ENCODE measurements around the gene SMG9.

SMG9 gene

GRCh38 chr19:43726736-43727592 is 27.8 kb downstream of the SMG9 start:
- TF ChIP-seq, protein P1, sequence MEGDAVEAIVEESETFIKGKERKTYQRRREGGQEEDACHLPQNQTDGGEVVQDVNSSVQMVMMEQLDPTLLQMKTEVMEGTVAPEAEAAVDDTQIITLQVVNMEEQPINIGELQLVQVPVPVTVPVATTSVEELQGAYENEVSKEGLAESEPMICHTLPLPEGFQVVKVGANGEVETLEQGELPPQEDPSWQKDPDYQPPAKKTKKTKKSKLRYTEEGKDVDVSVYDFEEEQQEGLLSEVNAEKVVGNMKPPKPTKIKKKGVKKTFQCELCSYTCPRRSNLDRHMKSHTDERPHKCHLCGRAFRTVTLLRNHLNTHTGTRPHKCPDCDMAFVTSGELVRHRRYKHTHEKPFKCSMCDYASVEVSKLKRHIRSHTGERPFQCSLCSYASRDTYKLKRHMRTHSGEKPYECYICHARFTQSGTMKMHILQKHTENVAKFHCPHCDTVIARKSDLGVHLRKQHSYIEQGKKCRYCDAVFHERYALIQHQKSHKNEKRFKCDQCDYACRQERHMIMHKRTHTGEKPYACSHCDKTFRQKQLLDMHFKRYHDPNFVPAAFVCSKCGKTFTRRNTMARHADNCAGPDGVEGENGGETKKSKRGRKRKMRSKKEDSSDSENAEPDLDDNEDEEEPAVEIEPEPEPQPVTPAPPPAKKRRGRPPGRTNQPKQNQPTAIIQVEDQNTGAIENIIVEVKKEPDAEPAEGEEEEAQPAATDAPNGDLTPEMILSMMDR (IDR thresholded peaks at IDR 0.05): no peak
- peak overlapping the region; percentile 83 for H3K27ac ChIP-seq
- peaks cover 31 to 36% of the 10 kb centered on the region in 2 experiments for H3K4me1 ChIP-seq (ENCODE audit: control insufficient read depth in 1 of 2, insufficient read depth in 1 of 2, low read depth in 1 of 2, low read length in 1 of 2)
- peak overlapping the region in 1 of 2 experiments; percentile 12 for H3K4me3 ChIP-seq (ENCODE audit: low read depth in 1 of 2, low read length in 1 of 2)
- H3K36me3 ChIP-seq: peaks cover 29% of the 10 kb centered on the region
- no peaks in the 10 kb centered on the region for H3K27me3 ChIP-seq
- H3K9me3 ChIP-seq: no peaks in the 10 kb centered on the region

DNA sequence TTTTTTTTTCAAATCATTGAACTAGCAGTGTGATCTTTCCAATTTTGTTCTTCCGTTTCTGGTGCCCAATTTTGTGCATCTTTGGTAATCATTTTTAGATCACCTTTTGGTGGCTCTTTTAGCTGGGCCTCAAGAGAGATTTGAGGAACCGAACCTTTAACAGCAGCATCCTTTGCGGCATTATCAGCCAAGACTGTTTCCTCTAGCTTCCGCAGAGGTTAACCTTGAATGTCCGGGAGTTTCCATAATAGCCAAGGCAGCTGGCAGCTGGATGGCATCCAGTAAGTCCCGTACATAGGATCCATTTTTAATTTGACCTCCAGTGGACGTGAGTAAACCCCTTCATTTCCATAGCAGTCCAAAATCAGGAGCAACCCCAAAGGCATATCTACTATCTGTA is 29.3 kb downstream of the SMG9 start:
- H3K27me3 ChIP-seq: no peaks in the 10 kb centered on the region
- H3K4me3 ChIP-seq (ENCODE audit: low read depth in 1 of 2, low read length in 1 of 2): no peak overlapping the region
- H3K4me1 ChIP-seq (ENCODE audit: control insufficient read depth in 1 of 2, insufficient read depth in 1 of 2, low read depth in 1 of 2, low read length in 1 of 2): peaks cover 28 to 32% of the 10 kb centered on the region in 2 experiments

DNA sequence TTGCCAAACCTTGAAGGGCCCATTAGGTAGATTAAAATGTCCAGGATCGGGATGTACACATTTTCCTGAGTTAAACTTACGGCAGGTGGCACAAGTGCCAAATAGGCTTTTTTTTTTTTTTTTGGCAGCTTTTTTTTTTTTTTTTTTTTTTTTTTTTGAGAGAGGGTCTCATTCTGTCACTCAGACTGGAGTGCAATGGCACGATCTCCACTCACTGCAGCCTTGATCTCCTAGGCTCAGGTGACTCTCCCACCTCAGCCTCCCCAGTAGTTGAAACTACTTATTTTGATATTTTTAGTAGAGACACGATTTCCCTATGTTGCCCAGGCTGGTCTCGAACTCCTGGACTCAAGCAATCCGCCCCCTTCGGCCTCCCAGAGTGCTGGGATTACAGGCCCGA is 29.9 kb downstream of the SMG9 start:
- TF ChIP-seq, protein P1 (IDR thresholded peaks at IDR 0.05): no peak
- no peaks in the 10 kb centered on the region for H3K27me3 ChIP-seq
- H3K36me3 ChIP-seq: peaks cover 16% of the 10 kb centered on the region
- H3K4me1 ChIP-seq (ENCODE audit: control insufficient read depth in 1 of 2, insufficient read depth in 1 of 2, low read depth in 1 of 2, low read length in 1 of 2): peaks cover 28 to 32% of the 10 kb centered on the region in 2 experiments
- H3K27ac ChIP-seq: no peak overlapping the region
- no peak overlapping the region for H3K4me3 ChIP-seq (ENCODE audit: low read depth in 1 of 2, low read length in 1 of 2)
- no peaks in the 10 kb centered on the region for H3K9me3 ChIP-seq

More for the DNA sequence above, 29.3 kb downstream of the SMG9 start:
- peak overlapping the region; percentile 83 for H3K27ac ChIP-seq
- TF ChIP-seq, protein P1 (IDR thresholded peaks at IDR 0.05): no peak
- peaks cover 18% of the 10 kb centered on the region for H3K36me3 ChIP-seq
- H3K9me3 ChIP-seq: no peaks in the 10 kb centered on the region

- H3K36me3 ChIP-seq: peaks cover 3% of the 10 kb centered on the region
- no peak overlapping the region for H3K27ac ChIP-seq
- TF ChIP-seq, protein P1 (IDR thresholded peaks at IDR 0.05): peak; percentile 46
- peaks cover 28 to 32% of the 10 kb centered on the region in 2 experiments for H3K4me1 ChIP-seq (ENCODE audit: control insufficient read depth in 1 of 2, insufficient read depth in 1 of 2, low read depth in 1 of 2, low read length in 1 of 2)
- no peaks in the 10 kb centered on the region for H3K27me3 ChIP-seq
- H3K9me3 ChIP-seq: no peaks in the 10 kb centered on the region
- no peak overlapping the region for H3K4me3 ChIP-seq (ENCODE audit: low read depth in 1 of 2, low read length in 1 of 2)
Observed at GRCh38 chr19:43723588-43723987, 31.2 kb downstream of the SMG9 start.

DNA sequence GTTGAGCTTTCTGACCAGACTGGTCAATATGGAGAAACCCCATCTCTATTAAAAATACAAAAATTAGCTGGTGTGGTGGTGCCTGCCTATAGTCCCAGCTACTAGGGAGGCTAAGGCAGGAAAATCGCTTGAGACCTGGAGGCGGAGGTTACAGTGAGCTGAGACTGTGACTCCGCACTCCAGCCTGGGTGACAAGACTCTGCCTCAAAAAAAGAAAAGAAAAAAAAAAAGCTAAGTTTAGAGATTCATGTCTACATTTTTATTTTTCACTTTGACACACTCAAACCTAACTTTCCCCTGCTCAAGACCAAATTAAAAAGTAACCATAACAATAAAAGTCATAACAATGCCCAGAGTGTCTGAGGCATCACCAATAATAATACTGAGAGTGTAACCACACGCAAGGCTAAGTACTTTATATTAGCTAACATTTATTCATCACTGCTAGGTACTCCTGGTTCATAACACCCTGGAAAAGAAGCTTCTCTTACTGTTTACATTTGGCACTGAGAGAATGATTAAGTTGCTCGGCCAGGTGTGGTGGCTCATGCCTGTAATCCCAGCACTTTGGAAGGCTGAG is 33.2 kb downstream of the SMG9 start:
- no peaks in the 10 kb centered on the region for H3K36me3 ChIP-seq
- TF ChIP-seq, protein P1 (IDR thresholded peaks at IDR 0.05): no peak
- no peaks in the 10 kb centered on the region for H3K9me3 ChIP-seq
- H3K27me3 ChIP-seq: no peaks in the 10 kb centered on the region
- H3K4me1 ChIP-seq (ENCODE audit: control insufficient read depth in 1 of 2, insufficient read depth in 1 of 2, low read depth in 1 of 2, low read length in 1 of 2): peaks cover 15 to 17% of the 10 kb centered on the region in 2 experiments
- no peak overlapping the region for H3K27ac ChIP-seq
- H3K4me3 ChIP-seq (ENCODE audit: low read depth in 1 of 2, low read length in 1 of 2): no peak overlapping the region
